Upper lobe of left lung (tissue), 4 donors: Measurements from ENCODE around the gene CCDC121.

Experiments used
- POLR2AphosphoS5 ChIP-seq, 2 donors: sonication (generic); formaldehyde crosslinking; IDR thresholded peaks; one replicate each; pipeline ENCODE4 v1.5.1; 2017; ENCODE audit warnings: antibody characterized with exemption in 2 of 2
- TF ChIP-seq, protein P1 (sequence below), 6 experiments: fragments of 450-650 bp in 4 of 6; fragments of 200-600 bp in 2 of 6; sonication (generic) in 2 of 6; IDR thresholded peaks; one replicate each; pipeline ENCODE4 v1.5.1; 2016 to 2019; ENCODE audit warnings: antibody characterized with exemption in 6 of 6

DNA sequence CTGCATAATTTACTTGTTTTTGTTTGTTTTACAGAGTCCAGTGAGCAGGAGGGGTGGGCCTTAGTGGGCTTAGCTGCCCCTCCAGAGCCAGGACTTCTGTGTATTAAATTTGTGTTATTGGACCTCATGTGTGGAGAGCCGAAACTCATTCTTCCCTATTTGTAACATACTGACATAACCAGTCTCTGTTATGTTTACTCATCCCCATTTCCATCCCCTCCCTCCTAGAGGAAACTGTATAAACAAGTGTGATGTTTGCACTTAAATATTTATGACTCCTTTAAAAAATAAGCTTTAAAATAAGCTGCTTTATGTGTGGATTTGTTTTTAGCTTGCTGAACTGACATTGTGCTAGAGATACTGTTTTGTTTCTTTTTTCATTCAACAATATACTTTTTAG, 32.2 kb downstream of the CCDC121 start:
- TF ChIP-seq, protein P1, sequence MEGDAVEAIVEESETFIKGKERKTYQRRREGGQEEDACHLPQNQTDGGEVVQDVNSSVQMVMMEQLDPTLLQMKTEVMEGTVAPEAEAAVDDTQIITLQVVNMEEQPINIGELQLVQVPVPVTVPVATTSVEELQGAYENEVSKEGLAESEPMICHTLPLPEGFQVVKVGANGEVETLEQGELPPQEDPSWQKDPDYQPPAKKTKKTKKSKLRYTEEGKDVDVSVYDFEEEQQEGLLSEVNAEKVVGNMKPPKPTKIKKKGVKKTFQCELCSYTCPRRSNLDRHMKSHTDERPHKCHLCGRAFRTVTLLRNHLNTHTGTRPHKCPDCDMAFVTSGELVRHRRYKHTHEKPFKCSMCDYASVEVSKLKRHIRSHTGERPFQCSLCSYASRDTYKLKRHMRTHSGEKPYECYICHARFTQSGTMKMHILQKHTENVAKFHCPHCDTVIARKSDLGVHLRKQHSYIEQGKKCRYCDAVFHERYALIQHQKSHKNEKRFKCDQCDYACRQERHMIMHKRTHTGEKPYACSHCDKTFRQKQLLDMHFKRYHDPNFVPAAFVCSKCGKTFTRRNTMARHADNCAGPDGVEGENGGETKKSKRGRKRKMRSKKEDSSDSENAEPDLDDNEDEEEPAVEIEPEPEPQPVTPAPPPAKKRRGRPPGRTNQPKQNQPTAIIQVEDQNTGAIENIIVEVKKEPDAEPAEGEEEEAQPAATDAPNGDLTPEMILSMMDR (IDR thresholded peaks at IDR 0.05): no peak
- TF ChIP-seq POLR2AphosphoS5 (IDR thresholded peaks at IDR 0.05): no peak
